ENCODE measurements around the gene TBC1D20. TPM values are rescaled to one million over a fixed set of nuclear protein-coding genes. Genes with fewer than 3 reads are reported as not detected.

The TBC1D20 gene
- total and polyA plus RNA-seq, 2 experiments from 2014 or later, result 31.0 to 51.4 TPM

- peak; percentile 55 for DNase-seq
- Histone ChIP-seq H3K9me2 (ENCODE audit: insufficient read depth) (no peaks in the 10 kb centered on the region), H3K36me3 (ENCODE audit: low read depth) (peaks cover 73% of the 10 kb centered on the region), H3K4me2 (ENCODE audit: unreplicated experiment) (no peak overlapping the region), H3F3A (ENCODE audit: insufficient read depth) (peaks cover 6% of the 10 kb centered on the region; the same call in 1 of the 2 replicates), H3K9ac (no peak overlapping the region), H3K4me1 (ENCODE audit: insufficient read depth) (no peaks in the 10 kb centered on the region), H3K79me2 (ENCODE audit: insufficient read depth) (peaks cover 8% of the 10 kb centered on the region), H3K27me3 (replicated peaks; ENCODE audit: insufficient read depth) (no peaks in the 10 kb centered on the region), H4K20me1 (ENCODE audit: insufficient read depth) (no peaks in the 10 kb centered on the region), H3K9me3 (ENCODE audit: low read depth) (no peaks in the 10 kb centered on the region), H2AFZ (no peak overlapping the region), H3K4me3 (no peak overlapping the region), H3K27ac (peak overlapping the region; percentile 36)
- TF ChIP-seq EZH2phosphoT487 (IDR thresholded peaks at IDR 0.05; ENCODE audit: insufficient read depth, low read depth) (no peak), EZH2 (IDR thresholded peaks at IDR 0.05; ENCODE audit: insufficient read depth, poor library complexity, severe bottlenecking) (no peak)
- WGBS, 2 experiments (ENCODE audit: low coverage in 1 of 2, low lambda C conversion rate in 2 of 2, missing lambda C conversion rate in 2 of 2), result 2 to 24% methylated on average over 2 of the region's 2 CpGs
- in situ Hi-C loops (cut with MboI), result no loop called here
These were observed 33.9 kb upstream of the TBC1D20 start for GRCh38 chr20:496126-496696.

- WGBS, 2 experiments (ENCODE audit: low coverage in 1 of 2, low lambda C conversion rate in 2 of 2, missing lambda C conversion rate in 2 of 2), result 97 to 98% methylated on average over 5 of the region's 5 CpGs
- no peaks in the 10 kb centered on the region for H3K27me3 ChIP-seq (replicated peaks; ENCODE audit: insufficient read depth)
- no peaks in the 10 kb centered on the region for H4K20me1 ChIP-seq (ENCODE audit: insufficient read depth)
- in situ Hi-C loops (cut with MboI), result no loop called here
- H3K9me3 ChIP-seq (ENCODE audit: low read depth), result no peaks in the 10 kb centered on the region
- H2AFZ ChIP-seq, result no peak overlapping the region
- DNase-seq, result no peak
- H3K27ac ChIP-seq, result no peak overlapping the region
- no peak overlapping the region for H3K9ac ChIP-seq
- H3K36me3 ChIP-seq (ENCODE audit: low read depth), result peaks cover 71% of the 10 kb centered on the region
- no peak for TF ChIP-seq EZH2 (IDR thresholded peaks at IDR 0.05; ENCODE audit: insufficient read depth, poor library complexity, severe bottlenecking)
- no peak for TF ChIP-seq EZH2phosphoT487 (IDR thresholded peaks at IDR 0.05; ENCODE audit: insufficient read depth, low read depth)
- H3K4me1 ChIP-seq (ENCODE audit: insufficient read depth), result no peaks in the 10 kb centered on the region
- H3K4me3 ChIP-seq, result no peak overlapping the region
- no peak overlapping the region for H3K4me2 ChIP-seq (ENCODE audit: unreplicated experiment)
- H3F3A ChIP-seq (ENCODE audit: insufficient read depth), result 0 out of 2 replicates have a peak, but pooled peaks cover 9% of the 10 kb centered on the region
- peaks cover 5% of the 10 kb centered on the region; the same call in 1 of the 2 replicates for H3K79me2 ChIP-seq (ENCODE audit: insufficient read depth)
- H3K9me2 ChIP-seq (ENCODE audit: insufficient read depth), result no peaks in the 10 kb centered on the region
These were observed 29.8 kb upstream of the TBC1D20 start for GRCh38 chr20:492159-492558.

- no peak for TF ChIP-seq EZH2phosphoT487 (IDR thresholded peaks at IDR 0.05; ENCODE audit: insufficient read depth, low read depth)
- Histone ChIP-seq H3K4me1 (ENCODE audit: insufficient read depth) (no peaks in the 10 kb centered on the region), H3F3A (ENCODE audit: insufficient read depth) (0 out of 2 replicates have a peak, but pooled peaks cover 9% of the 10 kb centered on the region), H3K4me3 (no peak overlapping the region), H3K4me2 (ENCODE audit: unreplicated experiment) (no peak overlapping the region), H3K27me3 (replicated peaks; ENCODE audit: insufficient read depth) (no peaks in the 10 kb centered on the region), H3K9me3 (ENCODE audit: low read depth) (no peaks in the 10 kb centered on the region), H3K27ac (no peak overlapping the region), H3K9ac (no peak overlapping the region), H3K79me2 (ENCODE audit: insufficient read depth) (no peaks in the 10 kb centered on the region), H4K20me1 (ENCODE audit: insufficient read depth) (no peaks in the 10 kb centered on the region), H2AFZ (no peak overlapping the region), H3K9me2 (ENCODE audit: insufficient read depth) (no peaks in the 10 kb centered on the region), H3K36me3 (ENCODE audit: low read depth) (peaks cover 63% of the 10 kb centered on the region)
- no peak for DNase-seq
- 74 to 82% methylated on average over 4 of the region's 4 CpGs for WGBS, 2 experiments (ENCODE audit: low coverage in 1 of 2, low lambda C conversion rate in 2 of 2, missing lambda C conversion rate in 2 of 2)
- in situ Hi-C loops (cut with MboI), result no loop called here
These were observed 25.3 kb upstream of the TBC1D20 start for GRCh38 chr20:487655-488054.

- in situ Hi-C loops (cut with MboI), result no loop called here
- Histone ChIP-seq H3K4me1 (ENCODE audit: insufficient read depth) (no peaks in the 10 kb centered on the region), H3K79me2 (ENCODE audit: insufficient read depth) (no peaks in the 10 kb centered on the region), H3K27me3 (replicated peaks; ENCODE audit: insufficient read depth) (no peaks in the 10 kb centered on the region), H4K20me1 (ENCODE audit: insufficient read depth) (no peaks in the 10 kb centered on the region), H3F3A (ENCODE audit: insufficient read depth) (peaks cover 37% of the 10 kb centered on the region), H3K4me2 (ENCODE audit: unreplicated experiment) (no peak overlapping the region), H3K9ac (no peak overlapping the region), H3K9me2 (ENCODE audit: insufficient read depth) (no peaks in the 10 kb centered on the region), H3K4me3 (no peak overlapping the region), H3K36me3 (ENCODE audit: low read depth) (peaks cover 51% of the 10 kb centered on the region), H2AFZ (no peak overlapping the region), H3K9me3 (ENCODE audit: low read depth) (no peaks in the 10 kb centered on the region), H3K27ac (no peak overlapping the region)
- 72 to 77% methylated on average over 9 of the region's 9 CpGs for WGBS, 2 experiments (ENCODE audit: low coverage in 1 of 2, low lambda C conversion rate in 2 of 2, missing lambda C conversion rate in 2 of 2)
- TF ChIP-seq EZH2 (IDR thresholded peaks at IDR 0.05; ENCODE audit: insufficient read depth, poor library complexity, severe bottlenecking) (no peak), EZH2phosphoT487 (IDR thresholded peaks at IDR 0.05; ENCODE audit: insufficient read depth, low read depth) (no peak)
- no peak for DNase-seq
These were observed 21.7 kb upstream of the TBC1D20 start for GRCh38 chr20:483815-484644.

All from GM23248 (cell line).